GM21447 (cell line): ENCODE measurements around the gene IL13RA2.

Source experiments
- ATAC-seq: cut with Tn5 transposase; IDR thresholded peaks from one replicate; pipeline ENCODE4 v1.9.1; 2021; ENCODE audit not compliant: unreplicated experiment

Gene IL13RA2, protein sequence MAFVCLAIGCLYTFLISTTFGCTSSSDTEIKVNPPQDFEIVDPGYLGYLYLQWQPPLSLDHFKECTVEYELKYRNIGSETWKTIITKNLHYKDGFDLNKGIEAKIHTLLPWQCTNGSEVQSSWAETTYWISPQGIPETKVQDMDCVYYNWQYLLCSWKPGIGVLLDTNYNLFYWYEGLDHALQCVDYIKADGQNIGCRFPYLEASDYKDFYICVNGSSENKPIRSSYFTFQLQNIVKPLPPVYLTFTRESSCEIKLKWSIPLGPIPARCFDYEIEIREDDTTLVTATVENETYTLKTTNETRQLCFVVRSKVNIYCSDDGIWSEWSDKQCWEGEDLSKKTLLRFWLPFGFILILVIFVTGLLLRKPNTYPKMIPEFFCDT

GRCh38 chrX:115017455-115017854 is at the start of gene IL13RA2:
TSS of gene IL13RA2 (minus strand) at chrX:115017616. CDS start at chrX:115017269, 347 bp downstream.
- ATAC-seq = no peak

- no peak for ATAC-seq
Observed at GRCh38 chrX:115065304-115065703, 47.9 kb upstream of the IL13RA2 start.

GRCh38 chrX:115060013-115060412 is 42.6 kb upstream of the IL13RA2 start:
- ATAC-seq = no peak

DNA sequence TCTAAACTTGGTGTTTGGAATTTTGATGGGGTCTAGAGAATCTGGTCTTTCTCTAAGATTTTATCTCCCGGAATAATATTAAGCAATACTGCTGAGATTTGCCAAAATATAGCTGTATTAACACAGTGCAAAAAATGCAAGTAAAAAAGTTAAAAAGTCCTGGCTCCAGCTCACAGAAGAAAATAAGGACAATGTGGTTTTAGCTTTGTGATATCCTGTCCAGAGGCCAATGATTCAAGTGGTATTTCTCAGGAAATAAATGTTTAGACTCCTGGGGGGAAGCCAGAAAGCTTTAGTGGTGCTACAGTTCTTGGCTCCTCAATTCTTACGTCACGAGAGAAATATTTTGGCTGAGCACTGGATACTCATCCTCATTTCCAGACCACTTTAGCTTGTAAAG is 40.9 kb upstream of the IL13RA2 start:
- ATAC-seq = no peak

GRCh38 chrX:115054876-115055275 is 37.5 kb upstream of the IL13RA2 start:
- no peak for ATAC-seq

DNA sequence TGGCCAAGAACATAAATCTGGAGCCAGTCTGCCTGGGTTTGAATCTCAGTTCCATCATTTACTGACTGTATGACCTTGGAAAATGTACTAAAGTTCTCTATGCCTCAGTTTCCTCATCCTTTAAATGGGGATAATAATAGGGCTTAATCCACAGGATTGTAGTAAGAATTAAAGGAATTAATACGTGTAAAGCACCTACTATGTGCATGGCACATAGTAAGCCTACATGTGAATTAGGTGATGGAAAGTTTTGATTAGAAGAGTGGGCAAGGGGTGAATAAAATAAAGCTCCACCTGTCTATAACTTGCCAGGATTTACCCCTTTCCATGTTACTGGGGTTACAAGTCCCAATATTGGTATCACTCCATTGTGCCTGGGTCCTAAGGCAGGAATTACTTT is 35.8 kb upstream of the IL13RA2 start:
- no peak for ATAC-seq

DNA sequence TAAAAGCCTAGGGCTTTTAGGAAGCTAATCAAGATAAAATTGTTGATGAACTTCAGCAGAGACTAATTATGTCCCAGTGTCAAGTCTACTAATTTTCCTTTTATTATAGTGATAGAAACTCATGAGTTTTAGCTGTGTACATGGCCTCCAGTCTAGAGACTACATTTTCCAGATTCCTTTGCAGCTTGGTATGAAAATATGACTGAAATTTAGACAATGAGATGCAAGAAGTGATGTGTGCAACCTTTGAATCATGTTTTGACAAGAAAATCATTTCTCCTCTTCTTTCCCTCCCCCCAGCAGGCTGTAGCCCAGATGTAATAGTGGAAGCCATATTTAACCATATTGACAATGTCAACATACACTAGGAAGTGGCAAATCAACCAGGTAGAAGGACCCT is 30.3 kb upstream of the IL13RA2 start:
- no peak for ATAC-seq

- ATAC-seq = no peak
Observed at GRCh38 chrX:115047181-115047580, 29.8 kb upstream of the IL13RA2 start.

- ATAC-seq = no peak
Observed at GRCh38 chrX:115040417-115040816, 23.0 kb upstream of the IL13RA2 start.

DNA sequence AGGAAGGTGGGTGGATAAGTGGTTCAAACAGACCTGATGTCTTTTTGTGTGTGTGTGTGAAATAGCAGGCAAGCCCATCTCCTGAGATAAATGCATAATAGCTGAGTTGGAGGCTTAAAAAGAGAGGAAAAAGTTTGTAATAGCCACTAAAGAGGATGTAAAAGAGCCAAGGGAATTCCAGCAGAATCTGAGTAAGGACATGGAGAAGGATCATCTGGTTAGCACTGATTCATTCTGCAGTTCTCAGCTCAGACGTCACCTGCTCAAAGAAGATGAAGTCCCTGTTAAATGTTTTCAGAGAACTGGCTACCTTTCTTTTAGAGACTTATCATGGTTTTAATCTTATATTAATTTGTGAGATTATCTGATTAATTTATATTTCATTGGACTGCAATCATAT is 21.0 kb upstream of the IL13RA2 start:
- ATAC-seq = no peak

- no peak for ATAC-seq
Observed at GRCh38 chrX:115036029-115036428, 18.6 kb upstream of the IL13RA2 start.

- no peak for ATAC-seq
Observed at GRCh38 chrX:115031989-115032388, 14.6 kb upstream of the IL13RA2 start.

- ATAC-seq = no peak
Observed at GRCh38 chrX:115030625-115031024, 13.2 kb upstream of the IL13RA2 start.

DNA sequence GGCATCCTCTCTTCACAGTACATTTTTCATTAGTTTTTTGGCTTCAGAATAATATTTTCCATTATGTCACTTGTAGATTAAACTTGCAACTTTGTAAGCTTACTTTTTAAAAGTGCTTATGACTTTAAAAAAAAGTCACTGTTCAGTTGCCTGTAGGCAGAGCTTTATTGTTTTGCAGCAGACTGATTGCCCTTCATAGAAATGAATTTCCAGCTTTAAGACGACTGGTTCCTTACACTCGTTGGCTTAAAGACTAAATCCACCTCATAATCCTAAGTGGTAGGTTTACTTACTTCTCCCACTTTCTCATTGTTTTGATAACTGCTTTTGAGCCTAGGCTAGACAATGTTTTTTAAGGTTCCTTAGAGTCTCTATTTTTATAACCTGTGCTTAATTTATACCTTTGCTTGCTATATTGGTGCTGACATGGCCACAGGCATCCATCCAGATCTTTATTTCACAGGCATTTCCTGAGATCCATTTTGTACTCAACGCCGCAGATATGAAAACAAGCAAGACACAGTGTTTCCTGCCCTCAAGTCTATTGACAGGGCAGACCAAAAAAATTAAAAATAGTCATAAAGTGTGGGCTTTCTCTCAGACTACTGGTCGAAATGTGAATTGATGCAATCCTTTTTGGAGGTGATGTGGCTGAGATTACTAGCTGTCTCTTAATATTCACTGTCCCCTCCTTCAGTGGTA is 12.6 kb upstream of the IL13RA2 start:
- no peak for ATAC-seq

- no peak for ATAC-seq
Observed at GRCh38 chrX:115029440-115029839, 12.0 kb upstream of the IL13RA2 start.

GRCh38 chrX:115023811-115024210 is 6.4 kb upstream of the IL13RA2 start:
- ATAC-seq = no peak

GRCh38 chrX:115023139-115023538 is 5.7 kb upstream of the IL13RA2 start:
- no peak for ATAC-seq

DNA sequence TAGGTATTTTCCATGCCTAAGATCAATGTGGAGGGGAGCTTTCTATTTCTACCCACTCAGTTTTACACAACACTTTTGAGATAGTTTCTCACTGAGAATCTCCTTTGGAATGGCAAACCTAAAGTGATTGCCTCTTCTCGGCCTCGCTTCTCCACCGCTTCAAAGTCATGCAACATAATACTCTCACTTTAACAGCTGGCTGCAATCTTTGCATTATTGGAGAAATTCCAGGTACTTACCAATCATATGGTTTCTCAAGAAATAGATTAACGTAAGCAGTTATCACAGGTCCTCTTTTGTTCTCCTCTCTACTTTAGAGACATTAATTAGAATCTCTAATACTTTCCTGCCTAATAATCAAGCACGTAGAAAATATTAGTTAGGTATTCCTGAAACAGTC is 3.7 kb upstream of the IL13RA2 start:
- ATAC-seq = no peak

DNA sequence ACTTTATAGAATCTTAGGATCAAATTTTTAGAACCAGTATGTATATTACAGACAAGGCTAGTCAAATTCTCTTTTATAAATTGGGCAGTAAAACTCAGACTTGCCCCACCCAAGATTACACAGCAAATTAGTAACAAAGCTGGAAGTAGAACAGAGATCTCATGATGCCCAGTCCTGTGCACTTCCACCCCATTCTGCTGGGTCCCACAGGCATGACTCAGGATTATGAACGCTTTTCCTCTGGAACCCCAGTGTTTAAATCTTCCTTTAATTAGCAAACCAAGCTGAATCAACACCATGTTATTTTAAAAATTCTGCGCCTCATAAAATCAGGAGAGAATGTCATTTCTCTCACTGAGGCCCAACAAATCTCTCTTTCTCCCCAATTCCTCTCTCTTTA is 1.5 kb upstream of the IL13RA2 start:
- no peak for ATAC-seq

- no peak for ATAC-seq
Observed at GRCh38 chrX:115018040-115018647, 728 bp upstream of the IL13RA2 start.

DNA sequence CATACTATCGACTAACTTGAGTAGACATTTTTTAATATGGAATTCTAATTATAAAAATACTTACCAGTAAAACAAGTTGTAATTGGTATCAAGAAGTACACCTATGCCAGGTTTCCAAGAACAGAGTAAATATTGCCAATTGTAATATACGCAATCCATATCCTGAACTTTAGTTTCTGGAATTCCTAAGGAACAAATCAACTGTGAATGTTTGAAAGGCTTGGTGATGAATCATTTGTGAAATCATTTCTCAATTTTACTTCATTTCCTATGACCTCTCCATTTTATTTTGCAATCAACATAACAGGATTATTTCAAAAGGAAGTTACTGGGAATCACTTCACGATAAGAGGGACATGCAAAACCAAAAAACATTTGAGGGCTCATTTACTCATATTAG is 3.7 kb downstream of the IL13RA2 start:
- no peak for ATAC-seq

DNA sequence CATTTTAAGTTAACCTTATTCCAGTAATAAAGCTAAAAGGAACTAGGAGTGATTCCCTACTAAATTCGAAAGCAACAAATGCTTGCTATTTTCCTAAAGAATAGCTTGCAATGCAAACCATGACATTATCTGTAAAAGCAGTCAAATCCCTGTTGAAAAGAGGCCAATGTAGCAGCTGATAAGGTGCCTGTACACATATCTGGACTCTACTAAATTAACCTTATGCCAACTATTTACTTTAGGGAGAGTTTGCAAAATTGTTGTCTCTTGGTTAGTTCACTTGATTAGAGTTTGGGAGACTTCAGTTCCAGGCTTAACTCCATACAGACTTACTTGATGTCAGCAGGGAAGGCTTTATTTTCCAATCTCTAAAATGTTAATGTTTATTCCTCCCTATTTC is 6.0 kb downstream of the IL13RA2 start:
- ATAC-seq = no peak
